ENCODE measurements around the gene PECR. TPM values are rescaled to one million over a fixed set of nuclear protein-coding genes. Genes with fewer than 3 reads are reported as not detected.

PECR gene
- total and polyA plus RNA-seq, 2 of the 13 experiments (the other 11 are each of a cell fraction or from before 2014, with no cell fraction given): 151 to 153 TPM

DNA sequence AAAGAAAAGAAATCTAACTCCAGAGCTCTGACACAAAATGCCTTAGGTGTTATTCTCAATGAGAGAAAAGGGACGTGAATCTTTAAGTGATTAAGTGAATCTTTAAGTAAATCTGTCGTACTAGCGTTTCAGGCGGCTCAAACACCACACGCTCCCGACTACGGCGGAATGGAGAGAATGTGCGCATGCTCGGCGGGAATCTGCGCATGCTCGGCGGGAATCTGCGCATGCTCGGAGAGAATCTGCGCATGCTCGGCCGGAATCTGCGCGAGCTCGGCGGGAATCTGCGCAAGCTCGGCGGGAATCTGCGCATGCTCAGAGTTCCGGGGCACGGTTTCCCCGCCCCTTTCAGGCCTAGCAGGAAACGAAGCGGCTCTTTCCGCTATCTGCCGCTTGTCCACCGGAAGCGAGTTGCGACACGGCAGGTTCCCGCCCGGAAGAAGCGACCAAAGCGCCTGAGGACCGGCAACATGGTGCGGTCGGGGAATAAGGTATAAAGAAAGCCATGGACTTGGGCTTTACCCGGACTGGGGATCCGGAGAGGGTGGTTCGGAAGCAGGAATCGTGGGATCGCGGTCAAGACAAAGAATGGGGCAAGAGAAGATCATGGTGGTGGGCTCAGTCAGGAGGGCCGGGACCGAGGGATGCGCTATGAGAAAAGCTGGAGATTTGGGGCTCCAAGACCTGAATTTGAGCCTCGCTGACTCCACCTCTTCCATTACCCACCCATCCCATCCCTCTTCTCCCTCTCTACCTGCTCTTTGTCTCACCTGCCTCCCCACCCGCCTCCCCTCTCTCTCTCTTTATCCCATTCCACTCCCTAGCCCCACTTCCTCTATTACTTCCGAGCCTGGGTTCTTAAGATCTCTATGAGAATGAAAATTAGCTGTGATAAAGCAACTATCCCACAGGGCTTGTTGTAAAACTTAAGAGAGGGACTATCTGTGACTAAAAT lies 27.6 kb upstream of the PECR start, which contains the start of gene XRCC5 (continued):
- peak; percentile 96 for TF ChIP-seq ZNF335 (CRISPR knock-in tag; IDR thresholded peaks at IDR 0.05)
- TF ChIP-seq ZNF484 (CRISPR knock-in tag; IDR thresholded peaks at IDR 0.05; ENCODE audit: borderline replicate concordance, low read depth): no peak
- TF ChIP-seq TP53 (CRISPR knock-in tag; conservative IDR thresholded peaks at IDR 0.05): peak; percentile 85; the same call in 1 of the 2 replicates
- TF ChIP-seq PAX8 (CRISPR knock-in tag; IDR thresholded peaks at IDR 0.05; ENCODE audit: borderline replicate concordance): peak; percentile 90; the same call in 1 of the 2 replicates
- no peak for TF ChIP-seq MATR3 (CRISPR knock-in tag; IDR thresholded peaks at IDR 0.05)
- TF ChIP-seq ZNF749 (CRISPR knock-in tag; IDR thresholded peaks at IDR 0.05; ENCODE audit: borderline replicate concordance): peak; percentile 24; the same call in 1 of the 2 replicates
- TF ChIP-seq FOXC1 (CRISPR knock-in tag; IDR thresholded peaks at IDR 0.05; ENCODE audit: borderline replicate concordance): peak; percentile 99
- TF ChIP-seq ZNF44 (CRISPR knock-in tag; IDR thresholded peaks at IDR 0.05): peak; percentile 98
- TF ChIP-seq NAIF1 (CRISPR knock-in tag; IDR thresholded peaks at IDR 0.05; ENCODE audit: borderline replicate concordance): peak; percentile 99
- TF ChIP-seq, protein P1, sequence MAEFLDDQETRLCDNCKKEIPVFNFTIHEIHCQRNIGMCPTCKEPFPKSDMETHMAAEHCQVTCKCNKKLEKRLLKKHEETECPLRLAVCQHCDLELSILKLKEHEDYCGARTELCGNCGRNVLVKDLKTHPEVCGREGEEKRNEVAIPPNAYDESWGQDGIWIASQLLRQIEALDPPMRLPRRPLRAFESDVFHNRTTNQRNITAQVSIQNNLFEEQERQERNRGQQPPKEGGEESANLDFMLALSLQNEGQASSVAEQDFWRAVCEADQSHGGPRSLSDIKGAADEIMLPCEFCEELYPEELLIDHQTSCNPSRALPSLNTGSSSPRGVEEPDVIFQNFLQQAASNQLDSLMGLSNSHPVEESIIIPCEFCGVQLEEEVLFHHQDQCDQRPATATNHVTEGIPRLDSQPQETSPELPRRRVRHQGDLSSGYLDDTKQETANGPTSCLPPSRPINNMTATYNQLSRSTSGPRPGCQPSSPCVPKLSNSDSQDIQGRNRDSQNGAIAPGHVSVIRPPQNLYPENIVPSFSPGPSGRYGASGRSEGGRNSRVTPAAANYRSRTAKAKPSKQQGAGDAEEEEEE (CRISPR knock-in tag; IDR thresholded peaks at IDR 0.05; ENCODE audit: borderline replicate concordance): peak; percentile 95; the same call in 1 of the 2 replicates
- TF ChIP-seq, protein P2, sequence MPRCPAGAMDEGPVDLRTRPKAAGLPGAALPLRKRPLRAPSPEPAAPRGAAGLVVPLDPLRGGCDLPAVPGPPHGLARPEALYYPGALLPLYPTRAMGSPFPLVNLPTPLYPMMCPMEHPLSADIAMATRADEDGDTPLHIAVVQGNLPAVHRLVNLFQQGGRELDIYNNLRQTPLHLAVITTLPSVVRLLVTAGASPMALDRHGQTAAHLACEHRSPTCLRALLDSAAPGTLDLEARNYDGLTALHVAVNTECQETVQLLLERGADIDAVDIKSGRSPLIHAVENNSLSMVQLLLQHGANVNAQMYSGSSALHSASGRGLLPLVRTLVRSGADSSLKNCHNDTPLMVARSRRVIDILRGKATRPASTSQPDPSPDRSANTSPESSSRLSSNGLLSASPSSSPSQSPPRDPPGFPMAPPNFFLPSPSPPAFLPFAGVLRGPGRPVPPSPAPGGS (CRISPR knock-in tag; IDR thresholded peaks at IDR 0.05): peak; percentile 96
- TF ChIP-seq PHF8 (CRISPR knock-in tag; IDR thresholded peaks at IDR 0.05): peak; percentile 93
- peak; percentile 93 for TF ChIP-seq KDM2A (CRISPR knock-in tag; IDR thresholded peaks at IDR 0.05; ENCODE audit: borderline replicate concordance, low read depth)
- TF ChIP-seq ZNF775 (CRISPR knock-in tag; IDR thresholded peaks at IDR 0.05; ENCODE audit: borderline replicate concordance): no peak
- peak; percentile 91; the same call in 1 of the 2 replicates for TF ChIP-seq ZNF260 (CRISPR knock-in tag; IDR thresholded peaks at IDR 0.05; ENCODE audit: borderline replicate concordance, low read depth)
- TF ChIP-seq ATF7 (IDR thresholded peaks at IDR 0.05): no peak
- no peak for TF ChIP-seq ATF7 (CRISPR knock-in tag; IDR thresholded peaks at IDR 0.05)
- TF ChIP-seq ZNF30 (CRISPR knock-in tag; IDR thresholded peaks at IDR 0.05): peak; percentile 94; the same call in 1 of the 2 replicates
- peak in 1 of 2 experiments; percentile 65; a peak in 1 of 4 replicates for TF ChIP-seq KLF16 (CRISPR knock-in tag; IDR thresholded peaks at IDR 0.05)
- TF ChIP-seq, protein P3, sequence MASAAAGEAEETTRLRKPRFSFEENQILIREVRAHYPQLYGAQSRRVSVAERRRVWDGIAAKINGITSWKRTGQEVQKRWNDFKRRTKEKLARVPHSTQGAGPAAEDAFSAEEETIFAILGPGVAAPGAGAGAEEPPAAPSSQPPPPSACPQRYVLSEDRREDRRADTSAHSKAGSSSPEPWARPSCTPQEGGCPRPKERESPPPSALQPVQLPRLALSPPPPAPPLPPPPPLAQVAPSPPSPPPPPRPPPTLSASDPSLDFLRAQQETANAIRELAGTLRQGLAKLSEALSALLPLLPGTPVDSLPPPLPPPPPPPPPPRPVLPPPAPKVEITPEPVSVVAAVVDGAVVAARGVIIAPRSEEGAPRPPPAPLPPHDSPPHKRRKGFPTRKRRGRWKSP (CRISPR knock-in tag; IDR thresholded peaks at IDR 0.05): no peak; the same call in 1 of the 2 replicates
- TF ChIP-seq, protein P4, sequence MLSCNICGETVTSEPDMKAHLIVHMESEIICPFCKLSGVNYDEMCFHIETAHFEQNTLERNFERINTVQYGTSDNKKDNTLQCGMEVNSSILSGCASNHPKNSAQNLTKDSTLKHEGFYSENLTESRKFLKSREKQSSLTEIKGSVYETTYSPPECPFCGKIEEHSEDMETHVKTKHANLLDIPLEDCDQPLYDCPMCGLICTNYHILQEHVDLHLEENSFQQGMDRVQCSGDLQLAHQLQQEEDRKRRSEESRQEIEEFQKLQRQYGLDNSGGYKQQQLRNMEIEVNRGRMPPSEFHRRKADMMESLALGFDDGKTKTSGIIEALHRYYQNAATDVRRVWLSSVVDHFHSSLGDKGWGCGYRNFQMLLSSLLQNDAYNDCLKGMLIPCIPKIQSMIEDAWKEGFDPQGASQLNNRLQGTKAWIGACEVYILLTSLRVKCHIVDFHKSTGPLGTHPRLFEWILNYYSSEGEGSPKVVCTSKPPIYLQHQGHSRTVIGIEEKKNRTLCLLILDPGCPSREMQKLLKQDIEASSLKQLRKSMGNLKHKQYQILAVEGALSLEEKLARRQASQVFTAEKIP (CRISPR knock-in tag; IDR thresholded peaks at IDR 0.05; ENCODE audit: borderline replicate concordance): no peak
- TF ChIP-seq MYNN (CRISPR knock-in tag; IDR thresholded peaks at IDR 0.05; ENCODE audit: low read depth): peak; percentile 81; the same call in 1 of the 2 replicates
